Hepatocyte (in vitro differentiated cells): ENCODE data around the gene GPNMB. TPM values are rescaled to one million over a fixed set of nuclear protein-coding genes. Genes with fewer than 3 reads are reported as not detected.

Source experiments
- DNase-seq: peaks from one replicate; pipeline ENCODE4 v3.0.0-alpha.2; 2016; ENCODE audit warnings: low spot score
- H2AFZ ChIP-seq: fragments of 200-600 bp; sonication (generic); 2 replicates; pipeline ENCODE4 v1.6.0; 2016; ENCODE audit warnings: antibody characterized with exemption, mild to moderate bottlenecking
- H3K27ac ChIP-seq: fragments of 200-600 bp; sonication (generic); 2 replicates; pipeline ENCODE4 v1.5.1; 2016; ENCODE audit warnings: mild to moderate bottlenecking
- H3K27me3 ChIP-seq: fragments of 200-600 bp; sonication (generic); 2 replicates; pipeline ENCODE4 v1.6.1; 2016
- H3K36me3 ChIP-seq: fragments of 200-600 bp; sonication (generic); replicated peaks from 2 replicates; pipeline ENCODE4 v1.5.1; 2016; ENCODE audit warnings: low read depth; ENCODE audit not compliant: insufficient read depth
- H3K4me1 ChIP-seq: fragments of 200-600 bp; sonication (generic); 2 replicates; pipeline ENCODE4 v1.5.1; 2016; ENCODE audit warnings: mild to moderate bottlenecking, moderate library complexity; ENCODE audit not compliant: insufficient read depth
- H3K4me2 ChIP-seq: fragments of 200-600 bp; sonication (generic); 2 replicates; pipeline ENCODE4 v1.6.0; 2016
- H3K4me3 ChIP-seq: fragments of 200-600 bp; sonication (generic); 2 replicates; pipeline ENCODE4 v1.5.1; 2016; ENCODE audit warnings: mild to moderate bottlenecking
- H3K79me2 ChIP-seq: fragments of 200-600 bp; sonication (generic); 2 replicates; pipeline ENCODE4 v1.6.0; 2017; ENCODE audit warnings: mild to moderate bottlenecking
- H3K9me2 ChIP-seq: fragments of 200-600 bp; sonication (generic); replicated peaks from 2 replicates; pipeline ENCODE4 v1.6.0; 2017; ENCODE audit warnings: mild to moderate bottlenecking; ENCODE audit not compliant: insufficient read depth
- H3K9me3 ChIP-seq: fragments of 200-600 bp; sonication (generic); 2 replicates; pipeline ENCODE4 v1.5.1; 2016; ENCODE audit warnings: low read depth, mild to moderate bottlenecking
- H4K20me1 ChIP-seq: fragments of 200-600 bp; sonication (generic); 2 replicates; pipeline ENCODE4 v1.6.0; 2016; ENCODE audit warnings: mild to moderate bottlenecking; ENCODE audit not compliant: insufficient read depth, poor library complexity, severe bottlenecking
- CTCF ChIP-seq: fragments of 200-600 bp; sonication (generic); IDR thresholded peaks from 2 replicates; pipeline ENCODE4 v1.5.1; 2016; ENCODE audit warnings: antibody characterized with exemption, mild to moderate bottlenecking; ENCODE audit not compliant: poor library complexity
- EZH2 ChIP-seq: fragments of 200-600 bp; sonication (generic); IDR thresholded peaks from 2 replicates; pipeline ENCODE4 v1.6.1; 2016; ENCODE audit warnings: antibody characterized with exemption, mild to moderate bottlenecking, borderline replicate concordance
- EZH2phosphoT487 ChIP-seq: fragments of 200-600 bp; sonication (generic); IDR thresholded peaks from one replicate; pipeline ENCODE4 v1.6.1; 2018; ENCODE audit warnings: antibody characterized with exemption, mild to moderate bottlenecking, low read depth, moderate library complexity; ENCODE audit not compliant: unreplicated experiment, severe bottlenecking
- WGBS: methylation state at CpG from one replicate; pipeline ENCODE4 v1.1.6; 2016; ENCODE audit warnings: low lambda C conversion rate; ENCODE audit errors: missing lambda C conversion rate; 5-methylcytosine and 5-hydroxymethylcytosine counted together
- polyA plus RNA-seq: library from polyadenylated mRNA; unstranded; fragments of >200 nt; fragmentation: Nextera tagmentation; extraction: Ambion mirVana; gene quantifications from 2 replicates; pipeline ENCODE4 v1.2.1, GENCODE V29; 2016
- total RNA-seq: library from RNA; depleted of rRNA; stranded (reverse); fragments of >200 nt; gene quantifications from 2 replicates; pipeline ENCODE4 v1.2.3, GENCODE V29; 2014

The GPNMB gene
- total and polyA plus RNA-seq, 2 experiments from 2014 or later = 32.1 to 36.3 TPM

- no peaks in the 10 kb centered on the region for H3K36me3 ChIP-seq
- no peaks in the 10 kb centered on the region for H3K9me3 ChIP-seq
- H4K20me1 ChIP-seq = no peaks in the 10 kb centered on the region
- no peaks in the 10 kb centered on the region for H3K9me2 ChIP-seq
- no peaks in the 10 kb centered on the region for H3K79me2 ChIP-seq
- no peaks in the 10 kb centered on the region for H3K4me1 ChIP-seq
- TF ChIP-seq CTCF = no peak
- TF ChIP-seq EZH2phosphoT487 = no peak
- TF ChIP-seq EZH2 = no peak
- no peak overlapping the region for H3K4me2 ChIP-seq
- no peak overlapping the region for H2AFZ ChIP-seq
- DNase-seq = no peak
- no peak overlapping the region for H3K4me3 ChIP-seq
- H3K27me3 ChIP-seq = no peaks in the 10 kb centered on the region
- 89% methylated on average over 5 of the region's 5 CpGs for WGBS
- no peak overlapping the region for H3K27ac ChIP-seq
These were observed 41.0 kb downstream of the GPNMB start for GRCh38 chr7:23287612-23288011.

- no peak for DNase-seq
- Histone ChIP-seq H4K20me1 (no peaks in the 10 kb centered on the region), H3K36me3 (no peaks in the 10 kb centered on the region), H3K79me2 (no peaks in the 10 kb centered on the region), H3K4me3 (no peak overlapping the region), H3K27ac (no peak overlapping the region), H3K9me2 (no peaks in the 10 kb centered on the region), H3K9me3 (no peaks in the 10 kb centered on the region), H3K27me3 (no peaks in the 10 kb centered on the region), H2AFZ (no peak overlapping the region), H3K4me2 (no peak overlapping the region), H3K4me1 (no peaks in the 10 kb centered on the region)
- TF ChIP-seq EZH2 (no peak), EZH2phosphoT487 (no peak), CTCF (no peak)
- 91% methylated on average over 9 of the region's 9 CpGs for WGBS
These were observed 44.4 kb downstream of the GPNMB start for GRCh38 chr7:23290993-23291392.

- Histone ChIP-seq H3K36me3 (no peaks in the 10 kb centered on the region), H3K9me3 (no peaks in the 10 kb centered on the region), H3K4me1 (no peaks in the 10 kb centered on the region), H3K27me3 (no peaks in the 10 kb centered on the region), H3K4me2 (no peak overlapping the region), H3K4me3 (no peak overlapping the region), H4K20me1 (no peaks in the 10 kb centered on the region), H3K27ac (no peak overlapping the region), H3K79me2 (no peaks in the 10 kb centered on the region), H2AFZ (no peak overlapping the region), H3K9me2 (no peaks in the 10 kb centered on the region)
- 86% methylated on average over 3 of the region's 3 CpGs for WGBS
- DNase-seq = no peak
- no peak for TF ChIP-seq EZH2phosphoT487
- no peak for TF ChIP-seq EZH2
- TF ChIP-seq CTCF = no peak
These were observed 45.5 kb downstream of the GPNMB start for GRCh38 chr7:23291957-23292560.

GRCh38 chr7:23292623-23293022, 46.0 kb downstream of the GPNMB start:
- no peaks in the 10 kb centered on the region for H3K9me2 ChIP-seq
- H4K20me1 ChIP-seq = no peaks in the 10 kb centered on the region
- no peak for DNase-seq
- TF ChIP-seq CTCF = no peak
- TF ChIP-seq EZH2 = no peak
- no peak for TF ChIP-seq EZH2phosphoT487
- H3K79me2 ChIP-seq = no peaks in the 10 kb centered on the region
- WGBS = 90% methylated on average over 4 of the region's 4 CpGs
- no peak overlapping the region for H3K4me3 ChIP-seq
- no peak overlapping the region for H3K4me2 ChIP-seq
- no peaks in the 10 kb centered on the region for H3K27me3 ChIP-seq
- no peak overlapping the region for H2AFZ ChIP-seq
- no peak overlapping the region for H3K27ac ChIP-seq
- no peaks in the 10 kb centered on the region for H3K9me3 ChIP-seq
- H3K4me1 ChIP-seq = no peaks in the 10 kb centered on the region
- no peaks in the 10 kb centered on the region for H3K36me3 ChIP-seq
